ENCODE results near the gene CNTN1.

- no peak for TF ChIP-seq POLR2A (conservative IDR thresholded peaks at IDR 0.05)
- no peak for TF ChIP-seq ZNF24 (IDR thresholded peaks at IDR 0.05)
- no peak for TF ChIP-seq CREB1 (IDR thresholded peaks at IDR 0.05)
- no peak for TF ChIP-seq CREB1 (CRISPR knock-in tag; IDR thresholded peaks at IDR 0.05)
- TF ChIP-seq CTCF (IDR thresholded peaks at IDR 0.05 in 2 of 3, conservative IDR thresholded peaks at IDR 0.05 in 1 of 3; ENCODE audit: insufficient read depth in 2 of 3, low read depth in 1 of 3, low read length in 3 of 3), result no peak
- TF ChIP-seq SP1 (CRISPR knock-in tag; IDR thresholded peaks at IDR 0.05), result no peak
- TF ChIP-seq NR2C2 (CRISPR knock-in tag; IDR thresholded peaks at IDR 0.05), result no peak
- TF ChIP-seq NR2C2 (tag; IDR thresholded peaks at IDR 0.05), result no peak
- TF ChIP-seq ZNF263 (CRISPR knock-in tag; IDR thresholded peaks at IDR 0.05; ENCODE audit: borderline replicate concordance), result no peak
- no peak for TF ChIP-seq HCFC1 (IDR thresholded peaks at IDR 0.05; ENCODE audit: low read depth, low read length)
- TF ChIP-seq ZBTB43 (CRISPR knock-in tag; IDR thresholded peaks at IDR 0.05), result no peak
- TF ChIP-seq NUFIP1 (IDR thresholded peaks at IDR 0.05; ENCODE audit: partially characterized antibody), result no peak
- TF ChIP-seq KLF13 (tag; IDR thresholded peaks at IDR 0.05; ENCODE audit: borderline replicate concordance, low read depth), result no peak
- no peak for TF ChIP-seq CLOCK (CRISPR knock-in tag; IDR thresholded peaks at IDR 0.05; ENCODE audit: borderline replicate concordance)
- no peak for TF ChIP-seq EP300 (IDR thresholded peaks at IDR 0.05; ENCODE audit: low read length)
- TF ChIP-seq XRCC5 (IDR thresholded peaks at IDR 0.05; ENCODE audit: low read depth, low read length), result no peak
These were observed 5.5 kb downstream of the CNTN1 start for GRCh38 chr12:40697566-40698259.
